IPS DF 4.7 (cell line): ENCODE results near the gene GART.
A peak's percentile ranks its signal among the peaks of the same experiment; 100 is the strongest.

Experiments used
- DNase-seq: peaks from one replicate; pipeline ENCODE4 v3.0.0-alpha.2; 2013; ENCODE audit warnings: low spot score; ENCODE audit errors: extremely low read depth

The GART gene

GRCh38 chr21:33554236-33554981 lies 12.5 kb upstream of the GART start:
- DNase-seq, result no peak

- DNase-seq, result no peak
Observed at GRCh38 chr21:33552999-33553598, 11.2 kb upstream of the GART start.

GRCh38 chr21:33552093-33552998 lies 10.4 kb upstream of the GART start:
- DNase-seq, result no peak

GRCh38 chr21:33551664-33552063 lies 9.7 kb upstream of the GART start:
- DNase-seq, result no peak

- DNase-seq, result no peak
Observed at GRCh38 chr21:33550772-33551660, 9.1 kb upstream of the GART start.

GRCh38 chr21:33549848-33550771 lies 8.2 kb upstream of the GART start:
- no peak for DNase-seq

GRCh38 chr21:33546086-33546485 lies 4.2 kb upstream of the GART start:
- DNase-seq, result no peak

GRCh38 chr21:33544451-33545195 lies 2.7 kb upstream of the GART start:
- DNase-seq, result no peak

- DNase-seq, result no peak
Observed at GRCh38 chr21:33543505-33544129, 1.7 kb upstream of the GART start.

- peak; percentile 90 for DNase-seq
Observed at GRCh38 chr21:33542640-33543504, 955 bp upstream of the GART start, which contains the start of gene SON. SON (plus strand) TSS chr21:33543038; CDS start chr21:33543093, 55 bp downstream.

- no peak for DNase-seq
Observed at GRCh38 chr21:33541105-33541711, 709 bp downstream of the GART start.

GRCh38 chr21:33540711-33541104 lies 1.2 kb downstream of the GART start:
- no peak for DNase-seq

- no peak for DNase-seq
Observed at GRCh38 chr21:33539616-33540015, 2.3 kb downstream of the GART start.

GRCh38 chr21:33537212-33537611 lies 4.7 kb downstream of the GART start:
- DNase-seq, result no peak

- no peak for DNase-seq
Observed at GRCh38 chr21:33531007-33531406, 10.9 kb downstream of the GART start.

GRCh38 chr21:33522953-33523349 lies 19.0 kb downstream of the GART start:
- no peak for DNase-seq

GRCh38 chr21:33522297-33522952 lies 19.5 kb downstream of the GART start:
- no peak for DNase-seq
